Ramos (cell line): Measurements from ENCODE around the gene DDX10.
"Not testable (repeated sequence)": the region's sequence is repeated elsewhere in the genome, so short reads cannot be mapped to it uniquely, and the experiment has no call there.

Experiments used
- in situ Hi-C: fragments of 300-500 bp; cut with MboI; formaldehyde crosslinking; loops from one replicate; pipeline ENCODE4 v1.14.3; 2022; ENCODE audit warnings: low sequenced_read_pairs; ENCODE audit not compliant: unreplicated experiment

Gene DDX10

GRCh38 chr11:108754901-108755625 lies 90.2 kb downstream of the DDX10 start:
- in situ Hi-C loops: no loop called here

DNA sequence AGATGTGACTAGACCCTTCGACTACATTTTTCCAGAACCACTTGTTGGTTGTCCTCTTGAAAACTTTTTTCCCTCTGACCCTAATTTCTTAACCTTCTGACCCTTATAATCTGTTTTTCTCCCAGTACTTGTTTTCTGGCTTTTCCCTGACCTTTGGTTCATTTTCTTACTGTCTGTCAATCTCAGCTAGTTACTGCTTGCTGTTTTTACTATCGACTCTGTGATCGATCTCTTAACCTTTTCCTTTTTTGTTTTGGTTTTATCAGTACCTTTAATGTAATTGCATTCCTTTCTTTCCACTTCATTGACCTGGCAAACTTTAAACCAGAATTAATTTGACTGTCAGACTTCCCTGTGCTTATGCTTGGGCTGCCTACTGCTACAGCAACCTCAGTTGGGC lies 92.8 kb downstream of the DDX10 start:
- in situ Hi-C loops: no loop called here

- in situ Hi-C loops: no loop called here
Measured at GRCh38 chr11:108758458-108758857, 93.6 kb downstream of the DDX10 start.

DNA sequence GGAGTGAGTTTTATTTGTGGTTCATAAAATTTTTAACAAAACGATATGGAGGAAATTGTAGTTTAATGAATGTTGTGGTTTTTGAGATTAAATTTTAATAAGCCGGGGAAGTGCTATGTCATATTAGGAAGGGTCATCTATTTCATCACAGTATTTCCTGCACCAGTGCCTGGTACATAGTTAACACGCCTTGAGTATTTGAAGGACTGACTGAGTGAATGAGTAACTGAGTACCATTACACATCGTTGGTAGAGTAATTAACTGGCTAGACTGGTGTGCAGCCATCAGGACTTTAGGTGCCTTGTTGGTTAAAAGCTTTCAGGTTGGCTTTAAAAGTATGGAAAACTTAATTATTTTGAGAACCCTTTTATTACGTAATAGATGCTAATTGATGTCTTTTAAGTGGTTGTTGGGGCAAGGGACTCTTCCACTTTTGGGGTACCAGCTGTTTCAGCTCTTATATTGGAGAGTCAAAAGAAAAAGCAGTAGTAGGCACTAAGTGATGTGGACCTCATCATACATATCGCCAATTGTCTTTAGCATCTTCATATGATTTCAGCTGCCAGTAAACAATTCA lies 101.8 kb downstream of the DDX10 start:
- in situ Hi-C loops: no loop called here

- in situ Hi-C loops: no loop called here
Measured at GRCh38 chr11:108768370-108768769, 103.5 kb downstream of the DDX10 start.

GRCh38 chr11:108768964-108769363 lies 104.1 kb downstream of the DDX10 start:
- in situ Hi-C loops: no loop called here

- in situ Hi-C loops: no loop called here
Measured at GRCh38 chr11:108774037-108774730, 109.3 kb downstream of the DDX10 start.

DNA sequence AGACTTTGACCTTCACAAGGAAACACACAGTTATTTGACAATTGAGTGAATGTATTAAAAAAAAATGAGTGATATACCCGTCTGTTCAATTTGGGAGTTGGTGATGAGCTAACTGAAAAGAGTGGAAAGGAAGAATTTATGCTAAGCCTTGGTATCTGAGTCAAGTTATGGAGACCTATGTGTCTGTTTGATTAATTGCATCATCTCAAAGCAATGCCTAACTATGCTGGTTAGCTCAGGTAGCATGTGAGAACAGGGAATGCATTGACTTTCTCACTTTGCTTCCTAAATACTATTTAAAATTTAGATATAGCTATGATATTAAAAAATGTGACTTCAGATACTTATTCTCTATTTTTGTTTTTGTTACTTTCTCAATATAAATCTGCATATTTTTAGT lies 110.5 kb downstream of the DDX10 start:
- in situ Hi-C loops: no loop called here

DNA sequence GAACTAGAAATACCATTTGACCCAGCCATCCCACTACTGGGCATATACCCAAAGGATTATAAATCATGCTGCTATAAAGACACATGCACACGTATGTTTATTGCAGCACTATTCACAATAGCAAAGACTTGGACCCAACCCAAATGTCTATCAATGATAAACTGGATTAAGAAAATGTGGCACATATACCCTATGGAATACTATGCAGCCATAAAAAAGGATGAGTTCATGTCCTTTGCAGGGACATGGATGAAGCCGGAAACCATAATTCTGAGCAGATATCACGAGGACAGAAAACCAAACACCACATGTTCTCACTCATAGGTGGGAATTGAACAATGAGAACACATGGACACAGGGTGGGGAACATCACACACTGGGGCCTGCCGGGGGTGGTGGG lies 114.3 kb downstream of the DDX10 start:
- in situ Hi-C loops: not testable (repeated sequence)

- in situ Hi-C loops: no loop called here
Measured at GRCh38 chr11:108780119-108780518, 115.2 kb downstream of the DDX10 start.

DNA sequence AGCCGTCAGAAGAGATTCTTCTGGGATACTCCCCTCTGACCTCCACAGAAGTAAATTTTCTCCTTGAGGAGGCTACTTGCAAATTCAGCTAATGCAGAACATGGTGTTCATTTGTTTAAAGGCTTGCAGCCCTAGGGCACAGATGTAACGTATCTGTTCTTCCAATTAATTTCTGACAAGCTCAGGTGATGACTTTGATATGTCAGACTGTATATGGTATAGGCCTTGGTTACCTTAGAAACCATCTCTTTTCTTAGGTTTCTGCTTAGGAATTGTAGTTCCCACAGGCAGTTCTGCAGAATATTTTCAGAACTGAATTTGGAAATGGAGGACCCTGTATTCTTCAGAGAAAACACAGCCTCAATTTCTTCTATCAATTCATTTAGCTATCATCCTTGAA lies 117.1 kb downstream of the DDX10 start:
- in situ Hi-C loops: no loop called here

DNA sequence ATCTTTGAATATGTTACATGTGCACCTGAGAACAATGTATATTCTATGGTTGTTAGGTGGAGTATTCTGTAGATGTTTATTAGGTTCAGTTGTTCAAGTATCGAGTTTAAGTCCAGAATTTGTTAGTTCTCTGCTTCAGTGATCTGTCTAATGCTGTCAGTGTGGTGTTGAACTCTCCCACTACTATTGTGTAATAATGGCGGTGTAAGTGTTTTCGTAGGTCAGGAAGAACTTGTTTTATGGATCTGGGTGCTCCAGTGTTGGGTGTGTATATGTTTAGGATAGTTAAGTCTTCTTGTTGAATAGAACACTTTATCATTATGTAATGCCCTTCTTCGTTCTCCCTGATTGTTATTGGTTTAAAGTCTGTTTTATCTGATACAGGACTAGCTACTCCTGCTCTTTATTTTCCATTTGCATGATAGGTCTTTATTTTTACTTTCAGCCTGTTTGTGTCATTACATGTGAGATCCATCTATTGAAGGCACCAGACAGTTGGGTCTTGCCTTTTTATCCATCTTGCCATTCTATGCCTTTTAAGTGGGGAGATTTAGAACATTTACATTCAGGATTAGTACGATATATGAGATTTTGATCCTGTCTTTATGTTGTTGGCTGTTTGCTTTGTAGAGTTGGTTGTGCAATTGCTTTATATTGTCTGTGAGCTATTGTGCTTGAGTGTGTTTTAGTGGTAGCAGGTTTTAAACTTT lies 121.6 kb downstream of the DDX10 start:
- in situ Hi-C loops: no loop called here

GRCh38 chr11:108787105-108787504 lies 122.2 kb downstream of the DDX10 start:
- in situ Hi-C loops: no loop called here

DNA sequence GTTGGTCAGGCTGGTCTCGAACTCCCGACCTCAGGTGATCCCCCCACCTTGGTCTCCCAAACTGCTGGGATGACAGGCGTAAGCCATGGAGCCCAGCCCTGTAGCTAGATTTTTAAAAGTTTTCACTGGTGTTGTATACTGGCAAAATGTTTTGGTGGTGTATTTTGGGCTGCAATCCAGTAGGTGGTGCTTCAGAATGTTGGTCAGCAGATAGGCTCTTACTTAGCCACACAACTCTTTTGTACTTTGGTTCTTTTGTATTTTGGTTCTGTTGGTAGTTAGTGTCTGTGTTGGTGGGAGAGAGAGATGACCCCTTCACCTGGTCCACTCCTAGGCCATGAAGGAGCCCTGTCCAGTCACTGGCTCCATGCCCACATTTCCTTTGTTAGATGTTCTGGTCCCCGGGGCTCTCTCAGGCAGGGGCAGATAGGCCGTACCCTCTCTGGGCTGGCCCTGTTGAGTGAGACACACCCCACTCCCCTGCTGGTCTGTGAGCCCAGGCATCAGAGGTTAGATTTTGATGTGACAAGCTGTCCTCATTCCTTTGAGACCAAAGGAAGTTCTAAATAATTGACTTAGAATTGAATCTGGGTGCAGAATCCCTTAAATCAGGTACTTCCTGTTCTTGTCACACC lies 123.8 kb downstream of the DDX10 start:
- in situ Hi-C loops: no loop called here

DNA sequence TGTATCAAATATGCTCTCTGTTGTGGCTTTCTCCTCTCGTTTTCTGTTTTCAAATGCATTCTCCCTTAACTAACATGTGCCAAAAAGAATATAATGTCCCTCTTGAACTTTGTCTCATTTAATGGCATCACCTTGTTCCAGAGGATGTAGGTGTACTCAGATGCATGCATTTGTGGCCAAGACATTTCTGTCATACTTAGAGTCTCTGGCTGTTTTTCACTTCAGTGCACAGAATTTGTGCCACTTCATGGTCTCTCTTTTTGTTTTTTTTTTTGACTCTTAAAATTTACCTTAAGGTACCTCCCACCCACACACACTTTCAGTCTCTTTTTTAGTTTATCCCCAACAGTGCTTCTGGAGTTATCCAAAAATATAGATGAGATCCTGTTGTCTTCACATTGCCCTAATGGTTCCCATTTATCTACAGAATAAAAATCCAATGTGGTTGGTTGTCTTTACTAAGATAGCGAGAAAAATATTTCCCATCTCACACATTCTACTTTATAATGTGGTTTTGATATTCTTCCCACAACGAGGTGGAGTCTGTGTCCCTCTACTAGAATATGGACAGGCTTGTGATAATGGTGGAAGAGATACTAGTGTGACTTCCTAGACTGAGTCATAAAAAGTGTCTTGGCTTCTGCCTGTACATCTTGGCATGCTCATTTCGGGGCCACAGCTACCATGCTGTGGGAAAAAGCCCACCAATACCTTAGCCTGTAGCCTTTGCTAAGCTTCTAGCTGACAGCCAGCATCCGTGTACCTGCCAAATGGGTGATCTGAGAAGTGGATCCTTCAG lies 125.8 kb downstream of the DDX10 start:
- in situ Hi-C loops: no loop called here

- in situ Hi-C loops: no loop called here
Measured at GRCh38 chr11:108793138-108793537, 128.3 kb downstream of the DDX10 start.

DNA sequence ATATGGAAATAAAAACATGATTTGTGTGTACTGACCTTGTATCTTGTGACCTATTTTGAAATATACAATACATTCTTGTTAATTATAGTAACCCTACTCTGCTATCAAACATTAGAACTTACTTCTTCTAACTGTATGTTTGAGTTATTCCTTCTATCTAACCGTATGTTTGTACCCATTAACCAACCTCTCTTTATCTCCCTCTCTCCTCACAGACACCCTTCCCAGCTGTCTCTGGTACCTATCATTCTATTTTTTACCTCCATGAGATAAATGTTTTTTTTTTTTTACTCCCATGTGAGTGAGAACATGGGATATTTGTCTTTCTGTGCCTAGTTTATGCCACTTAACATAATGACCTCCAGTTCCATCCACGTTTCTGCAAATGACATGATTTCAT lies 128.7 kb downstream of the DDX10 start:
- in situ Hi-C loops: no loop called here

DNA sequence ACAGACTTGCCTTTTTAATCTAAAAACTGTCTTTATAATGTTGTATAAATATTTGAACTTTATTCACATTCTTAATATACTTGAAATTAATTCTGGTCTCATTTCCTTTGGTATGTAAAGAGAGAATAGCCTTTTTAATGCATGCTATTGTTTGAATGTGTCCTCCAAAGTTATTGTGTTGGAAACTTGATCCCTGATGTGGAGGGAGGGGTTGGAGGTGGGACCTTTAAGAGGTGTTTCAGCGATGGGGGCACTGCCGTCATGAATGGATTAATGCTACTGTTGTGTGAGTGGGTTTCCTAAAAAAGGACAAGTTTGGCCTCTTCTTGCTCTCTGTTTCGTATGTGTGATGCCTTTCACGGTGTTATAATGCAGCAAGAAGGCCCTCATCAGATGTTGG lies 131.7 kb downstream of the DDX10 start:
- in situ Hi-C loops: no loop called here

DNA sequence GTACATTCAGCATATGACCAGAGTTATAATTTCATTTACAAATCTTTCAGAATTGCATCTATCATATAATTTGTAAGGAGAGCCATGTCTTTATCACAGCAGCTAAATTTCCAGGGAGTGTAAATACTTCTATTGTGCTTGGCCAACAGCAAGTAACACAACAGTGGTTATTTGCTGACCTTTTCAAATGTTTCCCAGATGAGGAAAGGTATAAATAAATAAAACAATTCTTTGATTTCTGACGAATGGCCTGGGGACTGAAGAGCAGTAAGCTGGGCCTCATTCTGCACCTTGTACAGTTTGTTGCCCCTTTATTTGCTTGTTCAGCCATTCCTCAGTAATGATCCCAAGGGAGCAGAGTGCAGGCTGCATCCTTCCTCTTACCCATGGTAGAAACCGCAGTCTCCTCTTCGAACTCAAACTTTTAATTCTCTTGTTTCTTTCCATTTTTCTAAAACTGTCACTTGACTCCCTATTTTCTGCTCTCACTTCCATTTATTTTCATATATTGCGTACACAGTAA lies 132.8 kb downstream of the DDX10 start:
- in situ Hi-C loops: no loop called here

- in situ Hi-C loops: no loop called here
Measured at GRCh38 chr11:108802492-108802891, 137.6 kb downstream of the DDX10 start.
